NCI-H1436 treated with DMSO at 0.1 percent for 48 hours (cell line): Measurements from ENCODE around the gene RC3H2.

Experiments
- DNase-seq: peaks from one replicate; lab custom pipeline; 2025; lab: John Stamatoyannopoulos, UW

The RC3H2 gene, protein sequence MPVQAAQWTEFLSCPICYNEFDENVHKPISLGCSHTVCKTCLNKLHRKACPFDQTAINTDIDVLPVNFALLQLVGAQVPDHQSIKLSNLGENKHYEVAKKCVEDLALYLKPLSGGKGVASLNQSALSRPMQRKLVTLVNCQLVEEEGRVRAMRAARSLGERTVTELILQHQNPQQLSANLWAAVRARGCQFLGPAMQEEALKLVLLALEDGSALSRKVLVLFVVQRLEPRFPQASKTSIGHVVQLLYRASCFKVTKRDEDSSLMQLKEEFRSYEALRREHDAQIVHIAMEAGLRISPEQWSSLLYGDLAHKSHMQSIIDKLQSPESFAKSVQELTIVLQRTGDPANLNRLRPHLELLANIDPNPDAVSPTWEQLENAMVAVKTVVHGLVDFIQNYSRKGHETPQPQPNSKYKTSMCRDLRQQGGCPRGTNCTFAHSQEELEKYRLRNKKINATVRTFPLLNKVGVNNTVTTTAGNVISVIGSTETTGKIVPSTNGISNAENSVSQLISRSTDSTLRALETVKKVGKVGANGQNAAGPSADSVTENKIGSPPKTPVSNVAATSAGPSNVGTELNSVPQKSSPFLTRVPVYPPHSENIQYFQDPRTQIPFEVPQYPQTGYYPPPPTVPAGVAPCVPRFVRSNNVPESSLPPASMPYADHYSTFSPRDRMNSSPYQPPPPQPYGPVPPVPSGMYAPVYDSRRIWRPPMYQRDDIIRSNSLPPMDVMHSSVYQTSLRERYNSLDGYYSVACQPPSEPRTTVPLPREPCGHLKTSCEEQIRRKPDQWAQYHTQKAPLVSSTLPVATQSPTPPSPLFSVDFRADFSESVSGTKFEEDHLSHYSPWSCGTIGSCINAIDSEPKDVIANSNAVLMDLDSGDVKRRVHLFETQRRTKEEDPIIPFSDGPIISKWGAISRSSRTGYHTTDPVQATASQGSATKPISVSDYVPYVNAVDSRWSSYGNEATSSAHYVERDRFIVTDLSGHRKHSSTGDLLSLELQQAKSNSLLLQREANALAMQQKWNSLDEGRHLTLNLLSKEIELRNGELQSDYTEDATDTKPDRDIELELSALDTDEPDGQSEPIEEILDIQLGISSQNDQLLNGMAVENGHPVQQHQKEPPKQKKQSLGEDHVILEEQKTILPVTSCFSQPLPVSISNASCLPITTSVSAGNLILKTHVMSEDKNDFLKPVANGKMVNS

DNA sequence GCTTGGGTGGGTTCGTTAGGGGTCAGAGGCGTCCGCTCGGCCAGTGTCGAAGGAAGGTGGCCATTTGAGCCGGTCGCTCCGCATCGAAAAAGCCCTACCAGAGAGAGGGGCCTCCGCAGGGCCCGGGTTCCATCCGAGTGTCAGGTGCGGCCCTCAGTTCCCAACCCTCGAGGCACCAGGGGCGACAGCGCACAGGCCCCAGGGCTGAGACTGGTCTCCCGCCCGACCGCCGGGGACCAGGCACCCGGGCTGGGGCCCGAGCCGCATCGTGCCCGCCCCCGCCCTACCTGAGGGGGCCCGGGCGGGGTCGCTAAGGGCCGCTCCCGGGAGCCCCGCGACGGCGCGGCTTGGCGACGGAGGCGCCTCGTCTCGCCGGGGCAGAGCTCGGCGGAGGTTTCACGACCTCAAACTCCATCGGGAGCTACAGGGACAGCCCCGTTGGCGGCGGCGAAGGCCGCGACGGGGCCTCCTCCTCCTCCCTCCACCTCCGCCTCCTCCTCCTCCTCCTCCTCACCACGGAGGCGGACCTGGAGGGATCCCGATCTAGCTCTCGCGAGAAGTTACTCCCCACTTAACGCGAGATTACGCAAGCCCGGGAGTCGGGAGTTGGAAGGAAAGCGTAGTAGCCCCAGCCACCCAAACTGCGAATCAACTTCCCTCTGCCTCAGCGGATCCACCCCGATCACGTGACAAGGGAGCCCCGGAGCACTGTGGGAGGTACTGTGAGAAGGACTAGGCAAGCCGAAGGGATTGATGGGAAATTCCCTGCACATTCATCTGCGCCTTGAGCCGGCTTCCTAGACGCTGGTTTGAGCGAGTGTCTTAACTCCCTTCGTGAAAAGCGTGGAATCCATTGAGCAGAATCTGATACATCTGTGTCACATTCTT, at the start of gene RC3H2:
RC3H2 (minus strand) TSS at position 537 of the 888 bp plus-strand sequence. CDS start 7,850 bp downstream, outside the sequence.
- DNase-seq = peak; percentile 95

DNA sequence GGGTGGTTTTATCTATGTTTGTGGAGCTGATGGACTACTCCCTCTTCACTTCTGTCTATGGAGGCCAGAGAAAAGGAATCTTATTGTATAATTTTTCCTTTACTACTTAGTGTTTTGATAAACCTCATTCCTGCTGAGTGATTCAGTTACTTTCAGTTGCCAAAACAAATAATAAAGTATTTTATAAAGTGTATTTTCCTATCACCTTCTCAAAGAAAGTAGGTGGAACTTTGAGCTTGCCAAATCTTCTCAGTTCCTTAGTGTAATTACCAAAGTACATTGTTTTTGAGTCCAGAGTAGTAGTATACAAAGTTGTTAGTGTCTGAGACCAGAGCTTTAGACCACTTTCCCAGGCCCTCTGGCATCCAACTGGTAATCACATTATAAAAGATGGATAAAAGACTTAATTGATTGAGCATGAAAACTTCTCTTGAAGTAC, 49.1 kb upstream of the RC3H2 start:
- no peak for DNase-seq

DNA sequence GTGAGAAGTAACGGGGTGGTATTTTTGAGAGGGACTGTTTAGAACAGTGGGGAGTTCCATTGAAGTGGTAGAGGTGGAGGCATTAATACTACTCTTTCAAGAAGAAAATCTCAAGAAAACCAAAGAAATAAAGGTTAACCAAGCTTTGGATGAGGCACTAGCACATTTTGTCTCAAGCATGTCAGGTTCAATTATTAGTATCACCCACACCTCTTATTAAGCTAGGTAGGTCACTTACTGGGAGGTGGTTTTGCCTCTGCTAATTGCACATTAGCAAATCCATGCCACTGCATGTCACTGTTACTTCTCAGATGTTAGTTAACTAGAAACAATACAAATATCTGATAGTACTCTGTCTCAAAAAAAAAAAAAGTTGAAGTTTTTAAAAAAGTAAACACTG, 45.9 kb upstream of the RC3H2 start:
- no peak for DNase-seq

DNA sequence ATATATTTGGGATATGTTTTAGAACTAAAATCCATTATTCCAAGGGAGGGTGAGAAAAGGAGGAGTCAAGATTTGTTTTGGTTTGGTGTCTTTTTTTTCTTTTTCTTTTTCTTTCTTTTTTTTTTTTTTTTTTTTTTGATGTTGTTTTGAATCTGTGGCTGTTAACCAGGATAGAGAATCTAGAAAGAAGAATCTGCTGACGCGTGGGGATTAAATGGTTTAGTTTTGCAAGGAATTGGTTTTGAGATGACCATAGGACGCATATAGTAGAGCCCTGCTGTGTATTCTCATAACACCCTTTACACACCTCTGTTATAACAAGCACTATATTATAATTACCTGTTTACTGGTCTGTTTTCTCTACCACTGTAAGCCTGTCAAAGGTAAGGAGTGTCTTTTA, 45.1 kb upstream of the RC3H2 start:
- no peak for DNase-seq

DNA sequence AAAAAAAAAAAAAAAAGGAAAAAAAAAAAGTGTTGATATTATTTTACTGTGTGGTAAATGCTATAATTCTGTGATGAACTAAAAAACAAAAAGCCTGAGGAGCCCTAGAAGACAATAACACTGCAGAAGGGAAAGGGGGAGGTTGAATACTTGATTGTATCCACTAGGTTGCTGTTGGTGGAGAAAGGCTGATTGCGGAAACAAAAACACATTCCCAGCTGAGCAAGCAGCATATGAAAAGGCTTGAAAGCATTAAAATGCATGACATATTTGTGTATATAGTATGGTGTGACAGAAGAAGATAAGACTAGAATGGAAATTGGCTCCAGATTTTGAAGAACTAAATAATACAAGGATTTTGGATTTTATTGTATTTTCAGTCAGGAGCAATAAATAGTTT, 44.5 kb upstream of the RC3H2 start:
- DNase-seq = no peak

DNA sequence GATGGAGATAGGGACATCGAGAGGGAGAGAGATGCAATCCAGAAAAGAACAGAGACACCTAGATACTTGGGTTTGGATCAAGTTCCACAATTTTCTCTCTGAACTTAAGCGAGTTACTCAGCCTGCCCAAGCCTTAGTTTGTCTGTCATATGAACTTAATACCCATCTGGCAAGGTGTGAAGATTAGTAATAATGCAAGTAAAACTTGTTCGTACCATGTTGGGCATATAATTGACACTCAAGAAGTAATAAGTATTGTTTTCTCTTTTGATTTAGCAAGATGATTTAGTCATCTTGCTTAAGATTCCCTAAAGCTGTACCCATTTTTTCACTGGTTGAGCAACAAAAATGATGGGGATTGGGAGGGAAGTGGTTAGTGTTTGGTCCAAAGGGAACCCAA, 43.2 kb upstream of the RC3H2 start:
- DNase-seq = no peak

DNA sequence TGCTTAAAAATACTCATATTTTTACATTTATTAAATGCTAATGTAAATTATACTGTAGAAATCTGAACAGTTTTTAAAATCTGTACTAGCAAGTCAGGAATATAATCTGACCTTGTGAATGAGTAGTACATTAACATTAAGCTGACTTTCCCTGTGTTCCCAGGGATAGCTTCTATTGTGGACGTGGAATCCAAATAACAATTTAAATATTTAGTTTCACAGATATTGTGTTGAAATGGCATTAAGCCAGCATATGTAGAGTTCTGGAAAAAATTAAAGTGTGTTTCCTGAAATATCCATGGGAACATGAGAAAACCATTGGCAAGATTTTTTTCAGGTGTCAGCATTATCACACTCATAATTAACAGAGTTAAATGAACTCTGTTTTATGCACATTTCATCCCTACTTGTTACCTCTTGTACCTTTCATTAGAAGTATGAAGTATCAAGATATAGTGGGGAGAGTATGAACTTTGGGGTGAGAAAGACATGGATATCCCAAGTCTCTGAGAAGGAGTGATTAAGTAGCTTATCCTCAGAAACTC, 41.4 kb upstream of the RC3H2 start:
- DNase-seq = no peak

DNA sequence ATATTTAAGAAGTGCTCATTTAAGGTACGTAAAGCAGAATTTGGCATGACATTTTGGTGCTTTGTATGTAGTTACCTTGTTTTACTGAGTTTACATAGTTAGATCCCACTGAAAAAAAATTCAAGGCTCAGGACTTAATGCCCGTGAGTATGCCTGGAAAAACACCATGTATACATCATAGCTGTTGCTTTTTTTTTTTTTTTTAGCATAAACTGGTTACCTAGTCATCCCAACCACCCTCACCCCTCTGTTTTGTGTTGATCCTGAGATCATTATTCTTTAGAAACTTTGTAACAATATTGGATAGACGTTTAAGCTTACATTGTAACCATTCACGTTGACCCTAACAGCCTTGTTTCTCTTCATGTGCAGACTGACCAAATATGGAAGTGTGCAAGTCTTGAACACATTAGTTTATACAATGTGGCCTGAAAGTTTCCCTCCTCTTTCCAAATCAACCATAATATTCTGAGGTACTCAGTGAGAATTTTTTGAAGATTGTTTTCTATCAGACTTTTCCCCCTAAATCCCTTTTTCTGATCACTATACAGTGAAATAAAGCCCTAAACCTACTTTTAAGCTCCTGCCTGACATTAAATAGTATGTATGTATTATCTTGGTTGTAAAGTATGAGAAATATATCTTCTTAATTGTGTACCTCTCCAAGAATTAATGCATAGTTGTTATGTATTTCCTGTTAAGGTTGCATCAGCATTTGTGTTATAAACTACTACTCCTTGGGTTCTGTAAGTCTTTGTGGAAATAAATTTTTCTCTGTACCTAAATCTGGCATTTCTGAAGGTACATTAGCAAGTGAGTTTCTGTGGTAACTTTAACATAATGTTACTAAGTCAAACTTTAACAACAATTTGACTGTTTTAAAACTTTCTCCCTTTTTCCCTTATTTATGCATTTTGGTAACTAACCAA, 40.1 kb upstream of the RC3H2 start:
- DNase-seq = no peak

DNA sequence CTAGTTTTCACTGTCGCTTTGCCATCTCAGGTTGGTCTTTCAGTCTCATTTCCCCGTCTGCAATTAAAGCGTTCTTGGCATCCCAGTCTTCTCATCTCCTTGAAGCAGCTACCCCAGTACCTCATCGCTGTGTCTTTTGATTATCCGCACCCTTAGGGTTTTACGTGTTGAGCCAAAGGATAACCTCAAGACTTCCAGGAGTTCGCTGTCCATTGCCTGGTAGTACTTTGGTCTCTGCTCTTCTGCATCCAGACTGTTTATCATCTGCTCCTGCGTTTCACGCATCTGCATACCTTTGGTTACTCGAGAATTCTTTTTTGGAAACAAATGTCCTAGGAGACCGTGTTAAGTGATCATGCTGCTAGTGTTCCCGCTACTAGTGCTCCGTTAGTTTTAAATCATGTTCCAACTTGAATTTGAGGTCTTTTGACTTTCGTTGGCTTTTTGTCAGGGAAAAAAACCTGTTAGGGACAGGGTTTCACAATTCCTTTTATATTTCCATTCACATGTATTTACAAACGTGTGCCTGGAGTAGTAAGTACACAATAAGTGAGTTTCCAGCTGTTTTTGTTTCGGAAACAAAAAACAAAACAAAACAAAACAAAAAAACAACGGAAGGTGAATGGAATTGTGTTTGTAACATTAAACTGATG, 36.5 kb upstream of the RC3H2 start:
- DNase-seq = no peak

DNA sequence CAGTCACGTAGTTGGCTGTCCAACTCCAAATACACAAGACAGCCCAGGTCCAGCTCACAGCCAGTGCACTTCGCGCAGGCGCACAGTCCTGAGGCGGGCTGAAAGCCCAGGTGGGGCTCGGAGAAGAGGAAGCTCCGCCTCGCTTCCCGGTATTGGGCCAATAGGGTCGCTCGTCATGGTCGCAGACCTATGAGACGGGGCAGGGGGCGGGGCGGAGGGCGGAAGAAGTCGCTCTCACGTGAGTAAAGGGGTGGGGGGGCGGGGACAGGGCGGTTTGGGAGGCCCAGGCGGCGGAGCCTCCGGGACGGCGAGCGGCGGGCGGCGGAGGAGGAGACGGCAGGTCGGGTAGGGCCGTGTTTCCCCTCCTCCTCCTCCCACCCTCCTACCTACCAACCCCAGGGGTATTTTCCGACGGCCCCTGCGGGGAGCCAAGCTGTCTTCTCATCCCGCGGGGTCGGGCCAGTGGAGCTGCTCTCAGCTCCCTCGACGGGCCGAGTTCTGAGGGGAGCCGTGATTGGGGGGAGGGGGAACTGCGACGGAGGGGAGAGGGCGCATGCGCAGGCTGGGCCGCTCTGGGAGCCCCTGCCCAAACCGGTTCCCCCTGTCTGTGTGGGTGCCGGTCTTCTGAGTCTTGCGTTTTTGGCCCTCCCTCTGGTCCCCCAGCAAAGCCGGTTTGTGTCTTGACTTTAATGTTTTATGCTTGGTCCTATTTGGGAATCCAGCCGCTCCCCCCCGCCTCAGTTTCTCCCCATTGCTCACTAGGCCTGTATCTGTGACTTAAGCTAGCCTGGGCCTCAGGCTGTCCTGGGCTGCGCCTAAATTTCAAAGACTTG, 35.8 kb upstream of the RC3H2 start, which contains the start of gene RABGAP1:
RABGAP1 (plus strand) TSS at position 272 of the 833 bp plus-strand sequence. CDS start 16,040 bp downstream, outside the sequence.
- peak; percentile 94 for DNase-seq

DNA sequence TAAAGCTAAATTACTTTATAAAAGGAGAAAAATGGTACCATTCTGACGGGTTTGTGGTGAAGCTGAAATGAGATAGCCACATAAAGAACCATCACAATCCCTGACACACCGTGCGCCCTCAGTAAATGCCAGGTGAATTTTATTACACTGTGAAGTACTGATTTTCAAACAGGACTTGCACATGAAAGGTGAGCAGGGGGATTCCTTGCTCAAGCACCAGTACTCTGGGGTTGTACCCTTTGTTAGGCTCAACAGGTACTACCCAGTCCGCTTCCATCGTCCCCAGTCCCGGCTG, 35.2 kb upstream of the RC3H2 start:
- DNase-seq = no peak

DNA sequence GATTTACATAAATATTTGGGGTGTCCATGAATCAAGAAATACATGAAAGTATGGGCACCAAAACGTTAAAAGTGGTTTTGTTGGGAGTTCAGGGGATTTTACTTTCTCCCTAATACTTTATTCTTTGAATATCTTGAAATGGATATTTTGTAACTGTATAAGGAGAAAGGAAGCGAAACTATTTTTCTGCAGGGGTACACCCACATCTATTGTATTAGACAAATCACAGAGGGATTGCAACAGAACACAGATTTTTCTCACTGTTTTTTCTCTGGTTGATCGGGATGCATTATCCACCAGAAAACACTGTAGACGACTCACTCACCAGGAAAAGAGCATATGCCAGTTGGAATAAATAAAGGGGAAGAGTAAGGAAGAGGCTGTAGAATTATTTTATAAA, 34.4 kb upstream of the RC3H2 start:
- no peak for DNase-seq

DNA sequence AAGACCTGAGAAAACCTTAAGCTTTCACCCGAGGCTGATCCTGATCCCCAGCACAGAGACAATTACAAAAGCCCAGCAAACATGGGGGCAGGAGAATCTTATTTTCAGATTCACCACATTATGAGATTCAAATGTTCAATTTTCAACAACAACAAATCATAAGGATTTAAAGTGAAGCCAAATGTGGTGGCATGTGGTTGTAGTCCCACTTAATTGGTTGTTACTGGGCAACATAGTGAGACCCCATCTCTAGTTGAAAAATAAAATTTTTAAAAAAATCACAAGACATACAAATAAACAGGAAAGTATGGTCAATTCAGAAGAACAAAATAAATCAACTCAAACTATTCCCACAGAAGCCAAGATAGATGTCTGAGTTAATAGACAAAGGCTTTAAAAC, 31.7 kb upstream of the RC3H2 start:
- DNase-seq = no peak

DNA sequence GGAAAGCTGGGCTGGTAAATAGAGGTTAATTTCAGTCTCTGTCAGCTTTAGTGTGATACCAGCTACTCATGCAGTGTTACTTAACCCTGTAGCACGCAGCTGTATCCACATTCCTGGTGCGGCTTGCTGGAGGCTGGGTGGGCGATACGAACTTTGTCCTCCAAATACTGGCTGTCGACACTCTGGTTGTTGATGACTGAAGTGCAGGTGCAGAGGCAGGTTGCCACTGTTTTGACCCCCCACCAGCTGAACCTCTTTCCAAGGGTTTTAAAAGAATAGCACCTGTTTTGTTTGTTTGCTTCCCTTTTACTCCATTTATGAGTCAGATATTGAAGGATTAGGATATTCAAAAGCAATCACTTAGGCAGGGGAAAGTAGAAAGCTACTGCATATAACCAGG, 31.3 kb upstream of the RC3H2 start:
- DNase-seq = no peak

DNA sequence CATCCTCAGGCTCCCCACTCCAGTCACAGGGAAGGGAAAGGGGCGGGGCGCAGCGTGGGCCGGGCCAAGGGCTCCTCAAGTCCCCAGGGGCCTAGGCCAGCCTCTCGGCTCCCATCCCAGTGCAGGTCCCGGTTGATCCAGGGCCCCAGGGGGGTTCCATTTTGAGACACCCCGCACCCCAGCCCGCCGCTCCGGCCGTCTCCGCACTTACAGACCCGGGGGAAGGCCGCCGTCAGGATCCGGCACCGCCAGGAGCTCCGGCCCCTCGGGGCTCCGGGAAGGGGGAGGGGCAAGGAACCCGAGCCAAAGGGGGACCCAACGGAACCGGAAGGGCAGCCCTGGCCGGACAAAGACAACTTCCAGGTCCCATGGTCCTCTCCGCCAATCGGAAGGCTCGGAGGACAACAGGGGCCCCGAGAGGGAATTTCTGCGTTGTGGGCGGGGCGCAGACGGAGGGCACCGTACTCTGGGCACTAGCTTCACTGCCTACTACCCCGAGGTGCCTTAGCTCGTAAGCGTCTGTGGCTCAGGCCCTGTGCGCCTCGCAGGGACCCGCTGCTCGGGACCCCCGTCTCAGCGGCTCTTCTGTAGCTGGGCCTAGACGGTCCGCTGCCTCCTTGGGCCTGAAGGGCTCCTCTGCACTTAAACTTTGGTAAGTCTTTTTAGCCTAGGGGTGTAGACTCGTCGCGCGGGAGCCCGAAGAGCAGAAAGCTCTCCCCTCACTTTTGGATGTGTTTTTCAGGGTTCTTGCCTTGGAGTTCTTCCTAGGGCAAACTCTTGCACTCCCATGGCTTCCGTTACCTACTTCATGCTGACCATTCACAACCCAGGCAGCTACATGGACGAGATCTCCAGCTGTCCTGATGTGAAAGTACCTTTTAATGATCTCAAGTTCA, 26.3 kb upstream of the RC3H2 start, which contains the start of gene ZBTB26:
ZBTB26 (minus strand) TSS at position 287 of the 896 bp plus-strand sequence. CDS start 11,578 bp downstream, outside the sequence.
- DNase-seq = peak; percentile 70

DNA sequence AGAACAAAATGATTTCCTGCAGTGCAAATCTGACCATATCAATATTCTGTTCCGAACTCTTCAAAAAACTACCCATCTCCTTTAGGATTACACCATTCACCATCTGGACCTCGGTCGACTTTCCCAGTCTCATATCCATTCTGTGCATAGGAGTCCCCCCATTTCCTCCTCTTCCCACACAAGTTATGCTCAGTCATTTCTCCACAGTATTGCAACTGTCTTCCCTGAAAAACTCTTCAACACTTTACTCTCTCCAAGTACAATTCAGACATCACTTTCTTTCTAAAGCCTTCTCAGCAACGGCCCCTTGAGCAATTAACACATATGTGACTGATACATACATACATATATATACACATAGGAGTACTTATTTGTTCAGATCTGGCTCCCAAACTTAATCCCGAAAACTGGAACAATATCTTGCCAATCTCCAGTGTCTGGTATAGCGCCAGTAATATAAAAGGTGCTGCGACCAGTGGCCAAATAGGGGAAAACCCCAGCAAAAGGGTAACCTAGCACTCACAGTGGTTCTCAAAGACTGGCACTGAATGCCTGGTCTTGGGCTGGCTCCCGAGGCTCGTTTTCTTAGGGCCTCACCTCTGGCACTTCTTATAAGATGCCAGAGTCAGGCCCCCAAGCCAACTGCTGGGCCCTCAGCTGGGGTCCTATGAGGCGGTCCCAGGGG, 25.5 kb upstream of the RC3H2 start:
- DNase-seq = no peak
